NCI-H187 treated with DMSO at 0.1 percent for 48 hours (cell line): ENCODE results near the gene OSTN.

Experiments used
- DNase-seq: peaks from one replicate; lab custom pipeline; 2025; lab: John Stamatoyannopoulos, UW

Gene OSTN

DNA sequence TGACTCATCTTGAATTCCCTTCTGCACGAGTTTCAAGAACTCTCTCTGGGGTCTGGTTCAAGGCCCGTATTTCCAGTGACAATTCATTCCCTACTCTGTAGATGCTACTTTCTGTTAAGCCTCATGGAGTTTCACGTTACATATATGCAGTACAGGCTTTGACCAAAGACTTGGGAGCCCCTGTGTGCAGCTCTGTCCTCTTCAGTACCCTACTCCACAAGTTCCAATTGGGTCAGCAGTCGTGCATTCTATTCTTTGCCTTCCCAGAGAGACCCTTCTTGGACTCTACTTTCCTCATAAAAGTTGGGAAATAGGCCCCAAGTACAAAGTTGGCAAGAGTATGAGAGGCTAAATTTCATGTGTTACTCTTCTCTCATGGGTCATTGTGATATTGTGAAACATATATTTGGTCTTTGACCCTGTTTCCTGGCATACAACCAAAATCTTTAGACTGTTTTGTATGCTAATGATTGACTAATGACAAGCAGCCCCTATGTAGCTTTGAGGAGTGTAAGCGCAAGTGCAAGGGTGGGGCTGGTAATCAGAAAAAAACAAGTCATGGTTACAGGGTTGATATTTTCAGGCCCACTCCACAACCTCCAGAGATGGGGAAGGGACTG, 115.2 kb downstream of the OSTN start:
- no peak for DNase-seq
